ENCODE measurements around the gene NFX1. TPM values are rescaled to one million over a fixed set of nuclear protein-coding genes. Genes with fewer than 3 reads are reported as not detected.

The NFX1 gene
- total RNA-seq, 1 donor = 24.2 TPM

- H3K4me3 ChIP-seq (ENCODE audit: low read depth, low read length) = no peak overlapping the region
- TF ChIP-seq CTCF (IDR thresholded peaks at IDR 0.05; ENCODE audit: insufficient read depth, low read depth, low read length) = no peak
- DNase-seq (ENCODE audit: low read depth) = no peak
These were observed 41.7 kb upstream of the NFX1 start for GRCh38 chr9:33248606-33249005.

- TF ChIP-seq CTCF (IDR thresholded peaks at IDR 0.05; ENCODE audit: insufficient read depth, low read depth, low read length) = no peak
- no peak for DNase-seq (ENCODE audit: low read depth)
- H3K4me3 ChIP-seq (ENCODE audit: low read depth, low read length) = no peak overlapping the region
These were observed 41.1 kb upstream of the NFX1 start for GRCh38 chr9:33249087-33249658.

- DNase-seq (ENCODE audit: low read depth) = no peak
- H3K4me3 ChIP-seq (ENCODE audit: low read depth, low read length) = no peak overlapping the region
- no peak for TF ChIP-seq CTCF (IDR thresholded peaks at IDR 0.05; ENCODE audit: insufficient read depth, low read depth, low read length)
These were observed 40.3 kb upstream of the NFX1 start for GRCh38 chr9:33249983-33250382.

GRCh38 chr9:33250458-33250995, 39.8 kb upstream of the NFX1 start:
- DNase-seq (ENCODE audit: low read depth) = peak; percentile 66
- no peak for TF ChIP-seq CTCF (IDR thresholded peaks at IDR 0.05; ENCODE audit: insufficient read depth, low read depth, low read length)
- H3K4me3 ChIP-seq (ENCODE audit: low read depth, low read length) = no peak overlapping the region

GRCh38 chr9:33254211-33254610, 36.1 kb upstream of the NFX1 start:
- no peak for TF ChIP-seq CTCF (IDR thresholded peaks at IDR 0.05; ENCODE audit: insufficient read depth, low read depth, low read length)
- DNase-seq (ENCODE audit: low read depth) = no peak
- no peak overlapping the region for H3K4me3 ChIP-seq (ENCODE audit: low read depth, low read length)

- DNase-seq (ENCODE audit: low read depth) = no peak
- no peak for TF ChIP-seq CTCF (IDR thresholded peaks at IDR 0.05; ENCODE audit: insufficient read depth, low read depth, low read length)
- no peak overlapping the region for H3K4me3 ChIP-seq (ENCODE audit: low read depth, low read length)
These were observed 35.3 kb upstream of the NFX1 start for GRCh38 chr9:33255014-33255413.

- no peak overlapping the region for H3K4me3 ChIP-seq (ENCODE audit: low read depth, low read length)
- DNase-seq (ENCODE audit: low read depth) = no peak
- TF ChIP-seq CTCF (IDR thresholded peaks at IDR 0.05; ENCODE audit: insufficient read depth, low read depth, low read length) = no peak
These were observed 34.8 kb upstream of the NFX1 start for GRCh38 chr9:33255471-33255870.

All from fibroblast of villous mesenchyme (primary cell).